Neuron (in vitro differentiated cells): ENCODE measurements around the gene LIMK2.

Experiments used
- H2AFZ ChIP-seq: one replicate; pipeline ENCODE4 v1.6.1; 2013; ENCODE audit warnings: low read depth, mild to moderate bottlenecking, inconsistent platforms, low read length, moderate library complexity
- H3K27me3 ChIP-seq: one replicate; pipeline ENCODE4 v1.6.1; 2013; ENCODE audit warnings: low read length; ENCODE audit not compliant: insufficient read depth
- H3K36me3 ChIP-seq: one replicate; pipeline ENCODE4 v1.6.1; 2013; ENCODE audit warnings: low read length; ENCODE audit not compliant: insufficient read depth
- H3K4me1 ChIP-seq: one replicate; pipeline ENCODE4 v1.6.1; 2013; ENCODE audit warnings: low read length; ENCODE audit not compliant: insufficient read depth
- H3K4me3 ChIP-seq: 2 replicates; pipeline ENCODE4 v1.5.1; 2013; ENCODE audit warnings: mild to moderate bottlenecking, low read length, moderate library complexity
- H3K9me3 ChIP-seq: one replicate; pipeline ENCODE4 v1.6.1; 2013; ENCODE audit warnings: low read length

LIMK2 gene

GRCh38 chr22:31259798-31260473 lies 47.8 kb downstream of the LIMK2 start:
- H3K4me3 ChIP-seq: no peak overlapping the region
- no peaks in the 10 kb centered on the region for H3K4me1 ChIP-seq
- H3K36me3 ChIP-seq: peaks cover 49% of the 10 kb centered on the region
- no peaks in the 10 kb centered on the region for H3K27me3 ChIP-seq
- no peak overlapping the region for H2AFZ ChIP-seq
- H3K9me3 ChIP-seq: peaks cover 2% of the 10 kb centered on the region

- H3K4me1 ChIP-seq: no peaks in the 10 kb centered on the region
- H3K36me3 ChIP-seq: peaks cover 49% of the 10 kb centered on the region
- no peak overlapping the region for H3K4me3 ChIP-seq
- no peak overlapping the region for H2AFZ ChIP-seq
- peaks cover 2% of the 10 kb centered on the region for H3K9me3 ChIP-seq
- H3K27me3 ChIP-seq: no peaks in the 10 kb centered on the region
Measured at GRCh38 chr22:31260474-31260856, 48.4 kb downstream of the LIMK2 start.

- H3K9me3 ChIP-seq: peaks cover 2% of the 10 kb centered on the region
- H3K4me3 ChIP-seq: no peak overlapping the region
- H3K4me1 ChIP-seq: no peaks in the 10 kb centered on the region
- H3K36me3 ChIP-seq: peaks cover 56% of the 10 kb centered on the region
- no peak overlapping the region for H2AFZ ChIP-seq
- H3K27me3 ChIP-seq: no peaks in the 10 kb centered on the region
Measured at GRCh38 chr22:31262312-31263133, 50.4 kb downstream of the LIMK2 start.

- Histone ChIP-seq H3K27me3 (no peaks in the 10 kb centered on the region), H3K4me1 (peaks cover 8% of the 10 kb centered on the region), H3K9me3 (peaks cover under 1% of the 10 kb centered on the region), H3K4me3 (no peak overlapping the region), H3K36me3 (peaks cover 54% of the 10 kb centered on the region), H2AFZ (no peak overlapping the region)
Measured at GRCh38 chr22:31263896-31264640, 52.0 kb downstream of the LIMK2 start.

DNA sequence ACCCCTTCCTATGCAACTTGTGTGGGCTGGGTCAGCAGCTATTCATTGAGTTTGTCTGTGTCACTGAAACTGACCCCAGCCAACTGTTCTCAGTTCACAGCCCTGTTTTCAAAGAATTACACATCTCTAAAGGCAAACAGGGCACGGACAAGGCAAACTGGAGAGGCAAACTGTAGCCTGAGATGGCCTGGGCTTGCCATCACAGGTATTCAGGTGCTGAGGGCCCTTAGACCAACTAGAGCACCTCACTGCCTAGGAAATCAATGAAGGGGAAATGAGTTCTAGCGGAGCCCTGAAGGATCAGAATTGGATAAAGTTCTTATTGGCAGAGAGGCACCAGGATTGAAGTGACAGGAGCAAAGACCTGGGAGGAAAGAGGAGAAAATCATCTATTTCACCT lies 56.2 kb downstream of the LIMK2 start:
- H3K36me3 ChIP-seq: peaks cover 29% of the 10 kb centered on the region

GRCh38 chr22:31269892-31270579 lies 57.9 kb downstream of the LIMK2 start:
- H2AFZ ChIP-seq: no peak overlapping the region
- H3K27me3 ChIP-seq: no peaks in the 10 kb centered on the region
- H3K9me3 ChIP-seq: no peaks in the 10 kb centered on the region
- H3K4me3 ChIP-seq: no peak overlapping the region
- peaks cover 8% of the 10 kb centered on the region for H3K4me1 ChIP-seq
- H3K36me3 ChIP-seq: peaks cover 31% of the 10 kb centered on the region

More for the DNA sequence above, 56.2 kb downstream of the LIMK2 start:
- Histone ChIP-seq H2AFZ (no peak overlapping the region), H3K4me1 (peaks cover 8% of the 10 kb centered on the region), H3K9me3 (no peaks in the 10 kb centered on the region), H3K27me3 (no peaks in the 10 kb centered on the region), H3K4me3 (no peak overlapping the region)

GRCh38 chr22:31271026-31271425 lies 58.9 kb downstream of the LIMK2 start:
- H3K27me3 ChIP-seq: no peaks in the 10 kb centered on the region
- H3K4me3 ChIP-seq: no peak overlapping the region
- no peak overlapping the region for H2AFZ ChIP-seq
- peaks cover 34% of the 10 kb centered on the region for H3K36me3 ChIP-seq
- H3K9me3 ChIP-seq: no peaks in the 10 kb centered on the region
- H3K4me1 ChIP-seq: peaks cover 8% of the 10 kb centered on the region

DNA sequence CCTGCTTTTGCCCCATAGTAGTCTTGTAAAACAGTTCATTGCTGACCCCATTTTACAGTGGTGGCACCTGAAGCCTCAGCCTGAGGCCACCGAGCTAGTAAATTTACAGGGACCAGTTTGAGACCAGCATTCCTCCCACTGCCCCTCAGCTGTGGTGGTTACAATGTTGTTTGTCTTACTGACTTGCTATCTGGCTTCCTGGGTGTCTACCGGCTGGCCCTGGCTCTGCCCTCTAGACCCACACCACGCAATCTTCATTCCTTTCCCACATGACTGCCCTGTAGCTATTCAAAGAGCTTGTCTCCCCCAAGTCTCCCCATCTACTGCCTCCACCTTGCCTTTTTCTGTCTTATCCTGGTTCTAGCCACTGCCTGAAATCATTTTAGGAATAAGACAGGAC lies 59.4 kb downstream of the LIMK2 start:
- H3K4me3 ChIP-seq: no peak overlapping the region
- no peaks in the 10 kb centered on the region for H3K9me3 ChIP-seq
- H3K36me3 ChIP-seq: peaks cover 31% of the 10 kb centered on the region
- peaks cover 8% of the 10 kb centered on the region for H3K4me1 ChIP-seq
- no peak overlapping the region for H2AFZ ChIP-seq
- no peaks in the 10 kb centered on the region for H3K27me3 ChIP-seq

DNA sequence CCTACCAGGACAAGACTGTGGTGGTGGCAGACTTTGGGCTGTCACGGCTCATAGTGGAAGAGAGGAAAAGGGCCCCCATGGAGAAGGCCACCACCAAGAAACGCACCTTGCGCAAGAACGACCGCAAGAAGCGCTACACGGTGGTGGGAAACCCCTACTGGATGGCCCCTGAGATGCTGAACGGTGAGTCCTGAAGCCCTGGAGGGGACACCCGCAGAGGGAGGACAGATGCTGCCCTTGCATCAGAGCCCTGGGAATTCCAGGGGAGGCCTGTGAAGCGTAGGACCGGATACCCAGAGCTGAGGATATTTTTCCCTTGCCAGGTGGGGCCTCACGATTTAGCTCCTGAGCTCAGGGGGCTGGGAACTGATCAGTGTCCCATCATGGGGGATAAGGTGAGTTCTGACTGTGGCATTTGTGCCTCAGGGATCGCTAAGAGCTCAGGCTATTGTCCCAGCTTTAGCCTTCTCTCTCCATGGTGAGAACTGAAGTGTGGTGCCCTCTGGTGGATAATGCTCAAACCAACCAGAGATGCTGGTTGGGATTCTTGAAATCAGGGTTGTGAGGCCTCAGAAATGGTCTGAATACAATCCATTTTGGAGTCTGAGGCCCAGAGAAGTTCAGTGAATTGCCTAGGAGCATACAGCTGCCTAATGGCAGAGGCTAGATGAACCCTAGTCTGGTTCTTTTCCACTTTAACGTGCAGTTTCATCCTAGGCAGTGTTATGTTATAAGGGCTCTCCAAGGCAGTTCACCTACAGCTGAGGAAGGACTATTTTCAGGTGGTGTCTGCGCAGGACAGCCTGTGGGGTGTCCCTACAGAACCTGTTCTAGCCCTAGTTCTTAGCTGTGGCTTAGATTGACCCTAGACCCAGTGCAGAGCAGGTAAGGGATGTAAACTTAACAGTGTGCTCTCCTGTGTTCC lies 60.7 kb downstream of the LIMK2 start:
- Histone ChIP-seq H3K9me3 (no peaks in the 10 kb centered on the region), H3K27me3 (no peaks in the 10 kb centered on the region), H3K4me3 (no peak overlapping the region), H3K4me1 (peaks cover 8% of the 10 kb centered on the region), H2AFZ (no peak overlapping the region), H3K36me3 (peaks cover 33% of the 10 kb centered on the region)

- Histone ChIP-seq H3K4me1 (no peaks in the 10 kb centered on the region), H2AFZ (no peak overlapping the region), H3K9me3 (no peaks in the 10 kb centered on the region), H3K4me3 (no peak overlapping the region), H3K27me3 (no peaks in the 10 kb centered on the region), H3K36me3 (peaks cover 35% of the 10 kb centered on the region)
Measured at GRCh38 chr22:31274017-31274416, 61.9 kb downstream of the LIMK2 start.

DNA sequence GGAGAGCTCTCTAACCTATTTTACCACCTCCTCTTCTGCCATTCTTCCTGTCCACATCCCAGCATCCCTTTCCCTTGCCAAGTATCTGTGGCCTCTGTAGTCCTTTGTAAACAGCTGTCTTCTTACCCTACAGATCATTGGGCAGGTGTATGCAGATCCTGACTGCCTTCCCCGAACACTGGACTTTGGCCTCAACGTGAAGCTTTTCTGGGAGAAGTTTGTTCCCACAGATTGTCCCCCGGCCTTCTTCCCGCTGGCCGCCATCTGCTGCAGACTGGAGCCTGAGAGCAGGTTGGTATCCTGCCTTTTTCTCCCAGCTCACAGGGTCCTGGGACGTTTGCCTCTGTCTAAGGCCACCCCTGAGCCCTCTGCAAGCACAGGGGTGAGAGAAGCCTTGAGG lies 62.9 kb downstream of the LIMK2 start:
- peaks cover 45% of the 10 kb centered on the region for H3K36me3 ChIP-seq
- no peaks in the 10 kb centered on the region for H3K9me3 ChIP-seq
- no peaks in the 10 kb centered on the region for H3K27me3 ChIP-seq
- H3K4me3 ChIP-seq: no peak overlapping the region
- no peak overlapping the region for H2AFZ ChIP-seq
- no peaks in the 10 kb centered on the region for H3K4me1 ChIP-seq

DNA sequence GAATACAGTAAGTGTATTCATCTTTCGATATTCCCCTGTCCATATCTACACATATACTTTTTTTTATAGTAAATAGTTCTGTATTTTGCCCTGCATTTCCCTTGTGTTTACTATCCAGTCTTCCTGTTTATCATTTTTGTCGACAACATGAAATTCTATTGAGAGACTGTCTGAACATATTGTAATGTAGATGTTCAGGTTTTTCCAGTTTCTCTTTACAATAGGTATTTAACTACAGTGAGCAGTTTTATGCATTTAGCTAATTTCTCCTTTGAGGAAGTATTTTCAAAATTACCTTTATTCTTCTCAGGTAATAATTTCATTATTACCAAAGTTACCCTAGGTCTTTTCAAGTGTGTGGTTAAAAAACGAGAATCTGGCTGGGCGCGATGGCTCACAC lies 63.5 kb downstream of the LIMK2 start:
- peaks cover 51% of the 10 kb centered on the region for H3K36me3 ChIP-seq
- H3K4me3 ChIP-seq: no peak overlapping the region
- H3K4me1 ChIP-seq: no peaks in the 10 kb centered on the region
- H3K27me3 ChIP-seq: no peaks in the 10 kb centered on the region
- no peak overlapping the region for H2AFZ ChIP-seq
- H3K9me3 ChIP-seq: no peaks in the 10 kb centered on the region
